Endothelial cell of umbilical vein (primary cell): ENCODE measurements around the gene KCNMA1.

Source experiments
- CTCF ChIP-seq, 2 donors: IDR thresholded peaks; 1 replicate in 1 of 2; 2 replicates in 1 of 2; pipeline ENCODE4 v1.5.1; 2011; ENCODE audit warnings: low read length in 2 of 2, mild to moderate bottlenecking in 2 of 2, moderate library complexity in 2 of 2, control low read depth in 1 of 2, inconsistent platforms in 1 of 2, low read depth in 1 of 2; ENCODE audit not compliant: insufficient read depth in 1 of 2; ENCODE audit errors: extremely low read depth in 1 of 2
- EZH2 ChIP-seq: IDR thresholded peaks from 2 replicates; pipeline ENCODE4 v1.6.1; 2012; ENCODE audit warnings: borderline replicate concordance, low read depth, mild to moderate bottlenecking, moderate library complexity, low read length, inconsistent platforms; ENCODE audit not compliant: severe bottlenecking
- POLR2A ChIP-seq: IDR thresholded peaks from 2 replicates; pipeline ENCODE4 v1.6.1; 2012; ENCODE audit warnings: low read depth, mild to moderate bottlenecking, control low read depth, low read length

GRCh38 chr10:77445547-77445946 lies 192.1 kb downstream of the KCNMA1 start:
- TF ChIP-seq CTCF (IDR thresholded peaks at IDR 0.05; ENCODE audit: extremely low read depth in 1 of 2, insufficient read depth in 1 of 2, low read depth in 1 of 2, low read length in 2 of 2): no peak
- TF ChIP-seq POLR2A: no peak
- no peak for TF ChIP-seq EZH2
